Esophagus muscularis mucosa (tissue), 3 donors: Measurements from ENCODE around the gene NACC1.

Experiments used
- EP300 ChIP-seq: sonication (generic); formaldehyde crosslinking; IDR thresholded peaks from one replicate; pipeline ENCODE4 v1.6.1; 2017; ENCODE audit warnings: antibody characterized with exemption
- POLR2A ChIP-seq: fragments of 450-650 bp; IDR thresholded peaks from one replicate; pipeline ENCODE4 v1.6.1; 2017; ENCODE audit warnings: antibody characterized with exemption, moderate library complexity, mild to moderate bottlenecking, low read depth
- POLR2AphosphoS5 ChIP-seq, 2 donors: sonication (generic); formaldehyde crosslinking; IDR thresholded peaks; one replicate each; pipeline ENCODE4 v1.6.1; 2017; ENCODE audit warnings: antibody characterized with exemption in 2 of 2

GRCh38 chr19:13118424-13119193, 545 bp downstream of the NACC1 start:
- no peak for TF ChIP-seq EP300
- no peak for TF ChIP-seq POLR2A
- no peak for TF ChIP-seq POLR2AphosphoS5 (IDR thresholded peaks at IDR 0.05)
